ENCODE measurements around the gene ITIH1.

The ITIH1 gene

DNA sequence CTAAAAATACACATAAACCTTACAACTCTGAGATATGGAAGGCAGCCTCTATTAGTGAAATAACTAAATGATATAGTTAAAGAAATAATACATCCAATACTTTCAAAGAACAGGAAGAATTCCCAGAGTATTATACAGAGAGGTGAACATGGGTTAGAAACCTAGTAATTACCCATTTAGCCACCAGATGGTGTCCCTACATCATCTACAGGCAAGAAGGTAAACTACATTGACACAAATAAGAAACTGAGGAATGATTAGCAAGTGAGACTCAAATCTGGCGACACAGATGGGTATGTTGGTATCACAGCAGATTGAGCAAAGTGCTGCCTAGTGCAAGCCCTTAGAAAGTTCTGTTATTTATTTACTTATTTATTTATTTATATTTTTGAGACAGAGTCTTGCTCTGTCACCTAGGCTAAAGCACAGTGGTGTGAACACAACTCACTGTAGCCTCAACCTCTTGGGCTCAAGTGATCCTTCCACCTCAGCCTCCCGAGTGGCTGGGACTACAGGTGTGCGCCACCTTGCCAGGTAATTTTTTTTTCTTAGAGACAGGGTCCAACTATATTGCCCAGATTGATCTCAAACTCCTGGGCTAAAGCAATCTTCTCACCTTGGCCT, 34.9 kb upstream of the ITIH1 start:
- H3K4me3 ChIP-seq (ENCODE audit: low read depth, low read length) = no peak overlapping the region
- TF ChIP-seq, protein P1, sequence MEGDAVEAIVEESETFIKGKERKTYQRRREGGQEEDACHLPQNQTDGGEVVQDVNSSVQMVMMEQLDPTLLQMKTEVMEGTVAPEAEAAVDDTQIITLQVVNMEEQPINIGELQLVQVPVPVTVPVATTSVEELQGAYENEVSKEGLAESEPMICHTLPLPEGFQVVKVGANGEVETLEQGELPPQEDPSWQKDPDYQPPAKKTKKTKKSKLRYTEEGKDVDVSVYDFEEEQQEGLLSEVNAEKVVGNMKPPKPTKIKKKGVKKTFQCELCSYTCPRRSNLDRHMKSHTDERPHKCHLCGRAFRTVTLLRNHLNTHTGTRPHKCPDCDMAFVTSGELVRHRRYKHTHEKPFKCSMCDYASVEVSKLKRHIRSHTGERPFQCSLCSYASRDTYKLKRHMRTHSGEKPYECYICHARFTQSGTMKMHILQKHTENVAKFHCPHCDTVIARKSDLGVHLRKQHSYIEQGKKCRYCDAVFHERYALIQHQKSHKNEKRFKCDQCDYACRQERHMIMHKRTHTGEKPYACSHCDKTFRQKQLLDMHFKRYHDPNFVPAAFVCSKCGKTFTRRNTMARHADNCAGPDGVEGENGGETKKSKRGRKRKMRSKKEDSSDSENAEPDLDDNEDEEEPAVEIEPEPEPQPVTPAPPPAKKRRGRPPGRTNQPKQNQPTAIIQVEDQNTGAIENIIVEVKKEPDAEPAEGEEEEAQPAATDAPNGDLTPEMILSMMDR (IDR thresholded peaks at IDR 0.05; ENCODE audit: low read depth, low read length) = no peak; the same call in 1 of the 2 replicates

- H3K4me3 ChIP-seq (ENCODE audit: low read depth, low read length) = no peak overlapping the region
- TF ChIP-seq, protein P1 (IDR thresholded peaks at IDR 0.05; ENCODE audit: low read depth, low read length) = no peak
These were observed 34.2 kb upstream of the ITIH1 start for GRCh38 chr3:52743152-52743551.

GRCh38 chr3:52743721-52744120, 33.7 kb upstream of the ITIH1 start:
- no peak overlapping the region for H3K4me3 ChIP-seq (ENCODE audit: low read depth, low read length)
- TF ChIP-seq, protein P1 (IDR thresholded peaks at IDR 0.05; ENCODE audit: low read depth, low read length) = no peak

GRCh38 chr3:52752045-52752660, 25.2 kb upstream of the ITIH1 start:
- no peak overlapping the region for H3K4me3 ChIP-seq (ENCODE audit: low read depth, low read length)

GRCh38 chr3:52754373-52754772, 23.0 kb upstream of the ITIH1 start:
- TF ChIP-seq, protein P1 (IDR thresholded peaks at IDR 0.05; ENCODE audit: low read depth, low read length) = no peak
- no peak overlapping the region for H3K4me3 ChIP-seq (ENCODE audit: low read depth, low read length)

More at GRCh38 chr3:52752045-52752660, 25.2 kb upstream of the ITIH1 start:
- TF ChIP-seq, protein P1 (IDR thresholded peaks at IDR 0.05; ENCODE audit: low read depth, low read length) = no peak

GRCh38 chr3:52756141-52756540, 21.3 kb upstream of the ITIH1 start:
- H3K4me3 ChIP-seq (ENCODE audit: low read depth, low read length) = no peak overlapping the region
- TF ChIP-seq, protein P1 (IDR thresholded peaks at IDR 0.05; ENCODE audit: low read depth, low read length) = no peak

DNA sequence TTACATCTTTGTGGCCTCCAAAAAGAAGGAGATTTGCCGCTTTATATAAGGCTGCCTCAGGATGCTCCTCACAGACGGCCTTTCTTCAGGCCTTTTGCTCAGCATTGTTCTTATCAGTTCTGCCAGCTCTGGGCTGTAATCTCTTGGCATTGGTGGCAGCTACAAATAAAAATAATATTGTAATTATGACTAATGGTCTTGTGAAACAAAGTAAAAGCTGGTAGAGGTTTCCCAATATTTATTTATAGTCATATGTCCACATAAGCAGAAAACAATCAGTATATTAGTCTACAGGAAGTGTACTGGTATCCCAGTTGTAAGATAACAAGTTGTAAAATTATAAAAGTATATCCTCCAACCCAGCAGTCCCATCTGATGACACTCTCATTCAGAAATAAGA, 13.9 kb upstream of the ITIH1 start:
- H3K4me3 ChIP-seq (ENCODE audit: low read depth, low read length) = no peak overlapping the region
- TF ChIP-seq, protein P1 (IDR thresholded peaks at IDR 0.05; ENCODE audit: low read depth, low read length) = no peak
